Keratinocyte (primary cell): Measurements from ENCODE around the gene SLCO2B1.

Experiments used
- EZH2 ChIP-seq: IDR thresholded peaks from one replicate; pipeline ENCODE4 v1.6.1; 2012; ENCODE audit warnings: inconsistent platforms, mild to moderate bottlenecking, low read length, moderate library complexity
- TF ChIP-seq, protein P1 (sequence below), 3 experiments: IDR thresholded peaks in 1 of 3; conservative IDR thresholded peaks in 1 of 3; optimal IDR thresholded peaks in 1 of 3; 2 replicates in 2 of 3; 3 replicates in 1 of 3; pipeline versions ENCODE3 to v1.5.1; 2011; ENCODE audit warnings: low read length in 3 of 3, mild to moderate bottlenecking in 3 of 3, moderate library complexity in 2 of 3, control low read depth in 1 of 3, inconsistent platforms in 1 of 3; ENCODE audit not compliant: insufficient read depth in 2 of 3; ENCODE audit errors: extremely low read depth in 1 of 3

DNA sequence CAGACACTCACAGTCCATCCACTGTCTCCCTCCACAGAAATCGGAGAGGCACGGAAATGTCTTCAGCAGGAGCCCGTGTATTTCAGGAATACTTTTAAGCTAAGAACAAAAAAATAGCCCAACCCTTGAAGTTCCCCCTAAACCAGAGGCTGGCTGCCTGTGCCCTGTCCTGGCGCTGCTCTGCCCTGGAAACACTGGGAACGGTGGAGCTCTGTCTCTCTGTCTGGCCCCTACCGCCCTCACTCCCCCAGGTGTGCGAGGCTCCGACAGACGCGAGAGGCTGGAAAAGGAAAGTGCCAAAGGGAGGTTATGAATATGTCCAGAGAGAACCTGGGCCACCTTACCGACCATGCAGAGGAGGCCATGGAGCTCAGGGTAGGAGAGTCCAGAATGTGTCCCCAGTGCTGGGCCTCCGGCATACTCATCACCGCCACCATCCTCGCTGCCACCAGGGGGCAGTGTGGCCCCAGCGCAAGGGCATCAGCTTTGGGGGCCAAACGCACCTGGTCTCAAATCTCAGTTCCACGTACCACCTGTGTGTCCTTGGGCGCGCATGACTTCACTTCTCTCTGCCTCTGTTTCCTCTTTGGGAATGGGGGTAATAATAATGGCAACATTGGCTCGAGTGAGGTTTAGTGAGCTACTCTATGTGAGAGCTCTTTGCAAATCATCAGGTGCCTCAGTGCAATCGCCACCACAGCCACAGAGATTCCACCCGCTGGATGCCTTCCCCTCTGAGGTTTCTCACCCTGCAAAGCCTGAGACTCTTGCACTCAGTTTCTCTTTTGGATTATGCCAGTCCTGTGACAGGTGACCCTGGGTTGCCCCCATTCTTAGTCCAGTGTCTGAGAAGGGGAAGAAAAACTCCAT, 10.4 kb upstream of the SLCO2B1 start:
- no peak for TF ChIP-seq EZH2
- TF ChIP-seq, protein P1, sequence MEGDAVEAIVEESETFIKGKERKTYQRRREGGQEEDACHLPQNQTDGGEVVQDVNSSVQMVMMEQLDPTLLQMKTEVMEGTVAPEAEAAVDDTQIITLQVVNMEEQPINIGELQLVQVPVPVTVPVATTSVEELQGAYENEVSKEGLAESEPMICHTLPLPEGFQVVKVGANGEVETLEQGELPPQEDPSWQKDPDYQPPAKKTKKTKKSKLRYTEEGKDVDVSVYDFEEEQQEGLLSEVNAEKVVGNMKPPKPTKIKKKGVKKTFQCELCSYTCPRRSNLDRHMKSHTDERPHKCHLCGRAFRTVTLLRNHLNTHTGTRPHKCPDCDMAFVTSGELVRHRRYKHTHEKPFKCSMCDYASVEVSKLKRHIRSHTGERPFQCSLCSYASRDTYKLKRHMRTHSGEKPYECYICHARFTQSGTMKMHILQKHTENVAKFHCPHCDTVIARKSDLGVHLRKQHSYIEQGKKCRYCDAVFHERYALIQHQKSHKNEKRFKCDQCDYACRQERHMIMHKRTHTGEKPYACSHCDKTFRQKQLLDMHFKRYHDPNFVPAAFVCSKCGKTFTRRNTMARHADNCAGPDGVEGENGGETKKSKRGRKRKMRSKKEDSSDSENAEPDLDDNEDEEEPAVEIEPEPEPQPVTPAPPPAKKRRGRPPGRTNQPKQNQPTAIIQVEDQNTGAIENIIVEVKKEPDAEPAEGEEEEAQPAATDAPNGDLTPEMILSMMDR (optimal IDR thresholded peaks at IDR 0.05 in 1 of 3, IDR thresholded peaks at IDR 0.05 in 1 of 3, conservative IDR thresholded peaks at IDR 0.05 in 1 of 3; ENCODE audit: extremely low read depth in 1 of 3, insufficient read depth in 2 of 3, low read length in 3 of 3): peak; percentile 93 to 99 (median 98)
